Measurements from ENCODE around the gene POLR3E. TPM values are rescaled to one million over a fixed set of nuclear protein-coding genes. Genes with fewer than 3 reads are reported as not detected.

The POLR3E gene
- total RNA-seq, 1 donor from 2014 or later, result 97.1 TPM

DNA sequence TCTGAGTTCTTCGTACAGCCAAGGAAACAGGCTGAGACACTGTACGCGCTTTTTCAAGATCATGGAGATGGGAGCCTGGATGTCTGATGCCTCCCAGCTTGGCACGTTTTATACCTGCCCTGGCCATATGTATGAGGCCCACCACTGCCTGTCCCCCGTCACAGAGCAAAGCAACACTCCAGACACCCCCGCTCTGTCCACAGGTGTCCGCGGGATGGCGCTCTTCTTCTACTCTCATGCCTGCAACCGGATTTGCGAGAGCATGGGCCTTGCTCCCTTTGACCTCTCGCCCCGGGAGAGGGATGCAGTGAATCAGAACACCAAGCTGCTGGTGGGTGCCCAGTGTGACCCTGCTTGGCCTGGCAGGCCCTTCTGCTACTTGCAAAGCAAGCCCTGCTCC is 39.8 kb upstream of the POLR3E start:
- no peak overlapping the region for H3K27ac Mint-ChIP-seq
- POLR2A ChIA-PET, result no interaction called here

GRCh38 chr16:22260490-22260889 is 36.7 kb upstream of the POLR3E start:
- no peaks in the 10 kb centered on the region for H3K27me3 Mint-ChIP-seq
- no peak for TF ChIP-seq CTCF (IDR thresholded peaks at IDR 0.05)
- H3K4me1 Mint-ChIP-seq, result no peaks in the 10 kb centered on the region
- H3K36me3 Mint-ChIP-seq (ENCODE audit: low read depth), result peaks cover 70% of the 10 kb centered on the region
- intact Hi-C loops (cut with micrococcal nuclease), result no loop called here
- no peak overlapping the region for H3K27ac Mint-ChIP-seq
- no peak for DNase-seq
- no peaks in the 10 kb centered on the region for H3K9me3 Mint-ChIP-seq
- CTCF ChIA-PET, result no interaction called here
- POLR2A ChIA-PET, result interaction anchor here (0.7 kb wide), 1 partner anchor 56 kb away, joined by 3 read pairs; no protein-coding TSS in a partner anchor
- no peak for ATAC-seq (ENCODE audit: low read depth)
- no peak overlapping the region for H3K4me3 Mint-ChIP-seq

More for the DNA sequence above, 39.8 kb upstream of the POLR3E start:
- ATAC-seq (ENCODE audit: low read depth), result no peak
- no peak for DNase-seq
- Mint-ChIP-seq H3K9me3 (peaks cover 5% of the 10 kb centered on the region), H3K27me3 (no peaks in the 10 kb centered on the region), H3K36me3 (ENCODE audit: low read depth) (peaks cover 78% of the 10 kb centered on the region), H3K4me1 (peaks cover 4% of the 10 kb centered on the region), H3K4me3 (no peak overlapping the region)
- no peak for TF ChIP-seq CTCF (IDR thresholded peaks at IDR 0.05)
- CTCF ChIA-PET, result no interaction called here
- intact Hi-C loops (cut with micrococcal nuclease), result no loop called here

- Mint-ChIP-seq H3K36me3 (ENCODE audit: low read depth) (peaks cover 72% of the 10 kb centered on the region), H3K27me3 (no peaks in the 10 kb centered on the region), H3K4me3 (no peak overlapping the region), H3K27ac (no peak overlapping the region), H3K9me3 (no peaks in the 10 kb centered on the region), H3K4me1 (no peaks in the 10 kb centered on the region)
- CTCF ChIA-PET, result no interaction called here
- DNase-seq (no peak), ATAC-seq (ENCODE audit: low read depth) (no peak)
- POLR2A ChIA-PET, result no interaction called here
- intact Hi-C loops (cut with micrococcal nuclease), result no loop called here
- TF ChIP-seq CTCF (IDR thresholded peaks at IDR 0.05), result no peak
These were observed 34.7 kb upstream of the POLR3E start for GRCh38 chr16:22262460-22262859.

DNA sequence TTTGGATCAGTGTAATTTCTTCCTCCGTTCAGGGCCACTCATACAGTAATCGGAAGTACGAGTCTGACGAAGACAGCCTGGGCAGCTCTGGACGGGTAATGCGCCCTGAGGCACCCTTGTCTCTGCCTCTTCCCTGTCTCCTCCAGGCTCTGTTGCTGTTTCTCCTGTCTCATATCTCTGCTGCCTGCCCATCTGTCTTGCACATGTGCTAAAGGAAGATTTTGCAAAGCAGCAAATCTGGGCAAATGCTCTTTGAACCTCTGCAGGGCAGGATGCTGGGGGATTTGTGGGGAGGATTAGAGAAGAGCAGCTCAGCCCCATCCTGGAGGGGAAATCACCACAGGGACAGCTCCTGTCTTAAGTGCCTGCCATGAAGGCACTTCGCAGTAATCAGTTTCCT is 32.4 kb upstream of the POLR3E start:
- Mint-ChIP-seq H3K4me1 (no peaks in the 10 kb centered on the region), H3K4me3 (no peak overlapping the region), H3K27ac (no peak overlapping the region), H3K9me3 (no peaks in the 10 kb centered on the region), H3K36me3 (ENCODE audit: low read depth) (peaks cover 67% of the 10 kb centered on the region), H3K27me3 (no peaks in the 10 kb centered on the region)
- no peak for TF ChIP-seq CTCF (IDR thresholded peaks at IDR 0.05)
- ATAC-seq (ENCODE audit: low read depth), result no peak
- ChIA-PET CTCF (no interaction called here), POLR2A (no interaction called here)
- no peak for DNase-seq
- intact Hi-C loops (cut with micrococcal nuclease), result no loop called here

GRCh38 chr16:22265351-22265750 is 31.9 kb upstream of the POLR3E start:
- Mint-ChIP-seq H3K4me3 (no peak overlapping the region), H3K27ac (no peak overlapping the region), H3K27me3 (no peaks in the 10 kb centered on the region), H3K36me3 (ENCODE audit: low read depth) (peaks cover 64% of the 10 kb centered on the region), H3K9me3 (no peaks in the 10 kb centered on the region), H3K4me1 (no peaks in the 10 kb centered on the region)
- ATAC-seq (ENCODE audit: low read depth) (no peak), DNase-seq (no peak)
- no peak for TF ChIP-seq CTCF (IDR thresholded peaks at IDR 0.05)
- ChIA-PET CTCF (no interaction called here), POLR2A (no interaction called here)
- intact Hi-C loops (cut with micrococcal nuclease), result no loop called here

Measured in activated B cell treated with CpG ODN at 0.5 μM for 24 hours (primary cell).